GM21381 (cell line): ENCODE measurements around the gene UROC1.

Experiments used
- ATAC-seq: cut with Tn5 transposase; IDR thresholded peaks from one replicate; pipeline ENCODE4 v1.9.1; 2021; ENCODE audit warnings: mild to moderate bottlenecking, moderate library complexity; ENCODE audit not compliant: unreplicated experiment

The UROC1 gene

GRCh38 chr3:126497956-126498355 lies 19.6 kb downstream of the UROC1 start:
- no peak for ATAC-seq

- no peak for ATAC-seq
Measured at GRCh38 chr3:126496894-126497850, 20.4 kb downstream of the UROC1 start.

DNA sequence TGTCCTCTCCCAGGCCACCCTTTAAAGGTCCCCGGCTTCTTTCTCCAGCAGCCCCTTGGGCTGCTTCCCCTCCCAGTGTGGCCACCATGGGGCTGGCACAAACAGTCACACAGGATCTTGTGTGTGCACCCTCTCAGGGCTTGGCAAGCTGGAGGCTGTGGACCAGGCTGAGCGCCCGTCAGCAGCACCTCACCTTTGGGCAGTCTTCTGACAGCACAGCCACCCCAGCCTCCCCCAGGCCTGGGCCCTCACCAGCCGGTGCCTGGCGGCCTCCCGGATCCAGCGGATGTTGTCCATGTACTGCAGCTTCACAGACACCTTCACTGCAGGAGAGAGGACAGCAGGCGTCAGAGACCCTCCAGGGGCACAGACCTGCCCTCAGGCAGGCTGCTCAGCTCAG lies 21.8 kb downstream of the UROC1 start:
- no peak for ATAC-seq

DNA sequence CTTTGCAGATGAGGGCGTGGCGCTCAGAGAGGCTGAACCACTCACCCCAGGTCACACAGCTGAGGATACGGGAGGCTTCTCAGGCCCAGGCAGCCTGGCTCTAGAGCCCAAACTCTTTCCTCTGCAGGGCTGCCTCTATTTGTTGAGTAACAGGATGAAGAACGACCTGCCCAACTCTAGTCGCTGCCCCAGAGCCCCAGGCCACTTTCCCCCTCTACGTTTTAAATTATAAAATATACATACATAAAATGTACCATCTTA lies 22.7 kb downstream of the UROC1 start:
- no peak for ATAC-seq

GRCh38 chr3:126494204-126494969 lies 23.2 kb downstream of the UROC1 start:
- ATAC-seq: no peak

- ATAC-seq: no peak
Measured at GRCh38 chr3:126493739-126494138, 23.8 kb downstream of the UROC1 start.

- ATAC-seq: no peak
Measured at GRCh38 chr3:126493051-126493450, 24.5 kb downstream of the UROC1 start.

DNA sequence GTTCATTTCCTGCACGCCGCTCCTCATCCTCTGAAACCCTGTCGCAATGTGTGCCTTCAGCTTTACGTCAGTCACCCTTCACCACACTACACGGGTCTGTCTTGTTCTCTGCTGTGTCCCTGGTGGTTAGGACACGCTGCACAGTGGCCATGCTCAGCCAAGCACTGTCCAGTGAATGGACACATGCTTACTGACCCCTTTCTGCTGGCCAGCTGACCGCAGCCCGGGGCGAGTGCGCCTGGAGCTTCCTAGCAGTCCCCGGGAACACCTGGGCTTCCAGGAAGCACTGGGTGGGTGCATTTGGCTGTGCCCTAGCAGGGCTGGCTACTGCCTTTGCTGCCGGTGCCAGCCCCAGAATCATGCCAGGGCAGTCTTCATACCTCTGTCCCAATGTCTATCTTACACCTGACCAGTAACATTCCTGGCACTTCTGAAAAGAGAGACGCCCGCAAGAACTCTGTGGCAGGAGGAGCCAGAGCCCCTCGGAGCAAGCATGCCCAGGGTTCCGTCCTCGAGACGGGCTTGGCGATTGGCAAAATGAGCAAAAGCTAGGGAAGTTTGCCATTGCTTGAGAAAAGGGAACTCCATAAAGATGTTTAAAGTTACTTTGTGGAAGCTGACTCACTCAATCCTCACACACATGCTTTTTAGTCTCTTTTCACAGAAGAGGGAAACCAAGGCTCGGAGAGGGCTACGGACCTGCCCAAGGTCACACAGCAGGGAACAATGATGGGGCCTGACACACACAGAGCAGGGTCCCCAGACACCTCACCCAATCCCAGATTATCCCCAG lies 26.2 kb downstream of the UROC1 start:
- no peak for ATAC-seq

- ATAC-seq: no peak
Measured at GRCh38 chr3:126490619-126491018, 27.0 kb downstream of the UROC1 start.

GRCh38 chr3:126488886-126489569 lies 28.5 kb downstream of the UROC1 start:
- no peak for ATAC-seq

GRCh38 chr3:126488185-126488584 lies 29.4 kb downstream of the UROC1 start:
- ATAC-seq: no peak

GRCh38 chr3:126487151-126487771 lies 30.3 kb downstream of the UROC1 start:
- no peak for ATAC-seq

DNA sequence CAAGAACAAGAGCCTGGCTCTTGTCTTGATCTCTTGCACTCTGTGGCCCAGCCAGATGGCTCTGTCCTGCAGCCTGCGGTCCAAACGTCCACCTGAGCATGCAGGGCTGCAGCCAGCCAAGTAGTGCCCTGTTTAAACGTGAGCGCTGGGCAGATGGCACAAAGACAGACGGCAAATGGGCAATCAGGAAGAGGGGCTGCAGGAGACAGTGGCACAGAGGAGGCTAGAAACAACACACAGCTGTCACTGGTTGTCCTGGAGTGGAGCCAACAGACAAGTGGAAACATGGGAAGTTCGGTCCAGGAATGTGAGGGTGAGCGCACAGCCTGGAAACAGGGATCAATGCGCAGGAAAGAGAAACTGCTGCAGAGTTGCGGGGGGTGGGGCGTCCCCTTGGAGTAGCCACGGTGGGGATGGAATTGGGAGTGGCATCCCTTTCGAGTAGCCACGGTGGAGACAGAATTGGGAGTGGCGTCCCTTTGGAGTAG lies 31.2 kb downstream of the UROC1 start:
- no peak for ATAC-seq

- no peak for ATAC-seq
Measured at GRCh38 chr3:126485956-126486355, 31.6 kb downstream of the UROC1 start.

GRCh38 chr3:126485176-126485897 lies 32.2 kb downstream of the UROC1 start:
- ATAC-seq: no peak

DNA sequence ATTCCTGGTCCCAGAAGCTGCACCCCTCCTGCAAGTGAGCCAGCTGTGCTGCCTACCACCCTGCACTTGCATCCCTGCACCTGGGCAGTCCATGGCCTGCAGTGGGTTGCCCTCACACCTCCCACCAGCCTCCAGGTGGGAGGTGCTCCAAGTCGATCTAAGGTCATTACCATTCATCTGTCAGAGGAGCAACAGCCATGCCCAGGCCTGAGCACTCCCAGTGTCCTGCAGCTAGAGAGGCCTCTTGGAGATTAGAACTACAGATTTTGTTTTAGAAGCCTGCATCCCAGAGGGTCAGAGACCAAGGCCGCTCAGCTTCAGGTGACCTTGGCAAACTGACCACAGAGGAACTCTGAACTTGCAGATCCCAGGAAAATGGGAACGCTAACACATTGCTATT lies 32.9 kb downstream of the UROC1 start:
- ATAC-seq: no peak

DNA sequence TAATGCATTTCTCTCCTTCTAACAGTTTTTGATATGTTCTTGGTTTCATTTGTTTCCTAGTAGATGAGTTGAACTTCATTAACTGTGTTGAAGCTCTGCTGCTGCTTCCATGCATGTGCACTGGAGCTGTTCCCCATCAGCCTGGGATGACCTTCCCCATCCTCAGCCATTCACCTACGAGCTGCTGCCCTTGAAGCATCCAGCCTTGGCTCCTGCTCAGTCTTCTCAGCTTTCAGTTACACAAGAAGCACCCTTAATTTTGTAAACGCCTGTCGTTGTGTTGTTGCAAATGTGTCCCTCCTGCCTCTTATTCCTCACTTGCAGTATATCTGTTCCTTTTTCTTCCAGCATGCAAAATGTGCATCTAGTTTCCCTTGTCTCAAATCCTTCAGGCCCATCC lies 33.4 kb downstream of the UROC1 start:
- ATAC-seq: no peak

DNA sequence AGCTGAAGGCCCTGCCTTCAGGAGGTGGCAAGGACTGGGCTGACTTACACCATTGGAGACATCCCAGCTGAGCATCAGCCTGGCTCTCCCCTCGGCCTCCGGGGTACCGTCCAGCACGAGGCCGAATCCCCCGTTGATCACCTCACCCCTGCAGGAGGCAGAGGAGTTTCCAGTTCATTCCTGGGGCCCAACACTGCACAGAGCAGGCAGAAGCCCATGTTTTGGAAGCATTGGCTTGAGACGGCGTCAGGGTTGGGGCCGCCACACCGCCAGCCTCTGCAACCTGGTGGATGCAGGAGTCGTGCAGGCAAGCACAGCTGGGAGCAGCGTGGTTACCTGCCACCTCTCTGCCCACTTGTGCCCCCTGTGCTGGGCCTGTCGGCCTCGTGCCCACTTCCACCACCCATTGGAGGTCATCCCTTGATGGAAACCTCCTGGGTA lies 34.2 kb downstream of the UROC1 start:
- ATAC-seq: no peak

DNA sequence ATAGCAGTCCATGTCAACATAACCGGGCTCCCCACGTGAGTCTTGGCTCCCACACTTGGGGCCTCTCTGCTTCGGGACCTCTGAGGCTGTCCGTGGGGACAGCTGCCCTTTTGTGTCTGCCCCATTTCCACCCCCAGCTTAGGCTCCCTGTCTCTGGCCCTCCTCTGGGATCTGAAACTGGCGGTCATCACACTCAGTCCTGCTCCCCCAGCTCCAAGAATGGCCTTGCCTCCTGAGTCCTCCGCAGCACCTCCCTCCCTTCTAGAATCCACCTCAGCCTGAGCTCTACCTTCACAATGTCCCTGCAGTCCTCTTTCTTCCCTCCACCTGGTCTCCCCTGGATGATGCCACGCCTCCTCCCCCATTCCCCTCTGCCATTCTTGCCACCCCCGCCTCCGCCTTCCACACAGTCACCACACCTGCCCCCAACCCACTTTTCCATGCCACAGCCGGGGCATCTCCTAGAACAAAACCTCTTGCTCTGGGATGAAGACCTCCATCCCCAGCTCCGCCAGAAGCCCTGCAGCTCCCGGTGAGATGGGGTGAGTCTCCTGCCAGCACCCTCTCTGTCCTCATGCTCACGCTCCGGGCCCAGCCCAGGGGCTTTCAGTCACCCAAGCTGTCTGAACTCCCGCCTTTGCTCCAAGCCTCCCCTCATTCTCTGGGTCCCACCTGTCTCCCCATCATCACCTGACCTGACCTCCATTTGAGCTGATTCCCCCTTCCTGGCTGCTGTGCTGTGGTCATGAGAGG lies 34.9 kb downstream of the UROC1 start:
- ATAC-seq: no peak
